ENCODE results near the gene RNFT2. TPM values are rescaled to one million over a fixed set of nuclear protein-coding genes. Genes with fewer than 3 reads are reported as not detected.

RNFT2 gene
- total RNA-seq, 1 donor from 2014 or later, result 9.6 TPM

DNA sequence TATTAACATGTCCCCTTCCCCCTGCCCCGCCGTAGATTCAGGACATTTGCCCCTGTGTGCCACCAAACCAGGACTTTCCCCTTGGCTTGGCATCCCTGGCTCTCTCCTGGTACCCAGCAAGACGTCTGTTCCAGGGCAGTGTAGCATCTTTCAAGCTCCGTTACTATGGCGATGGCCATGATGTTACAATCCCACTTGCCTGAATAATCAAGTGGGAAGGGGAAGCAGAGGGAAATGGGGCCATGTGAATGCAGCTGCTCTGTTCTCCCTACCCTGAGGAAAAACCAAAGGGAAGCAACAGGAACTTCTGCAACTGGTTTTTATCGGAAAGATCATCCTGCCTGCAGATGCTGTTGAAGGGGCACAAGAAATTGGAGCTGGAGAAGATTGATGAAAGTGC lies 114.2 kb downstream of the RNFT2 start:
- H3K36me3 Mint-ChIP-seq (ENCODE audit: unreplicated experiment), result no peaks in the 10 kb centered on the region
- peaks cover 10% of the 10 kb centered on the region for H3K27me3 Mint-ChIP-seq (ENCODE audit: unreplicated experiment)
- no peak overlapping the region for H3K4me3 Mint-ChIP-seq (ENCODE audit: unreplicated experiment)
- no peak overlapping the region for H3K27ac Mint-ChIP-seq (ENCODE audit: unreplicated experiment)
- TF ChIP-seq, protein P1, sequence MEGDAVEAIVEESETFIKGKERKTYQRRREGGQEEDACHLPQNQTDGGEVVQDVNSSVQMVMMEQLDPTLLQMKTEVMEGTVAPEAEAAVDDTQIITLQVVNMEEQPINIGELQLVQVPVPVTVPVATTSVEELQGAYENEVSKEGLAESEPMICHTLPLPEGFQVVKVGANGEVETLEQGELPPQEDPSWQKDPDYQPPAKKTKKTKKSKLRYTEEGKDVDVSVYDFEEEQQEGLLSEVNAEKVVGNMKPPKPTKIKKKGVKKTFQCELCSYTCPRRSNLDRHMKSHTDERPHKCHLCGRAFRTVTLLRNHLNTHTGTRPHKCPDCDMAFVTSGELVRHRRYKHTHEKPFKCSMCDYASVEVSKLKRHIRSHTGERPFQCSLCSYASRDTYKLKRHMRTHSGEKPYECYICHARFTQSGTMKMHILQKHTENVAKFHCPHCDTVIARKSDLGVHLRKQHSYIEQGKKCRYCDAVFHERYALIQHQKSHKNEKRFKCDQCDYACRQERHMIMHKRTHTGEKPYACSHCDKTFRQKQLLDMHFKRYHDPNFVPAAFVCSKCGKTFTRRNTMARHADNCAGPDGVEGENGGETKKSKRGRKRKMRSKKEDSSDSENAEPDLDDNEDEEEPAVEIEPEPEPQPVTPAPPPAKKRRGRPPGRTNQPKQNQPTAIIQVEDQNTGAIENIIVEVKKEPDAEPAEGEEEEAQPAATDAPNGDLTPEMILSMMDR (IDR thresholded peaks at IDR 0.05), result no peak
- DNase-seq (ENCODE audit: extremely low spot score, unreplicated experiment), result no peak
- no peaks in the 10 kb centered on the region for H3K4me1 Mint-ChIP-seq (ENCODE audit: unreplicated experiment)
- H3K9me3 Mint-ChIP-seq (ENCODE audit: unreplicated experiment), result no peaks in the 10 kb centered on the region

DNA sequence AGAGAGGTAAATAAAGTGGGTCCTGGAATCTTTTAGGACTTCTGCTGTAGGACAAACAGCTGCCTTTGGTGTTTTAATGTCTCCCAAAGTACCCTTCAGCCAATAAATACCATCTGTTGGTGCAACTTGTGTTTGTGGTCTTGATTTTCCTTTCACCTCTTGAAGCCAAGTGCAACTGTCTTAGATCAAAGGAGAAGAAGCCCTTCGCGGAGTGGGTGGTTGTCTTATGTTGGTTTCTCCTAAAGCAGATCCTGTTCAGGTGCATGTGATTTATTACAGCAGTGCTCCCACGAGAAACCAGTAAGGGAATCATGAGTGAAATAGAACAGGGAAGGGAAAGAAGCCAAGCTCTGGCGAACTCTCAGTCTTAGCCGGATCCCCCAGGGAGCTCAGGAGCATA lies 115.4 kb downstream of the RNFT2 start:
- no peaks in the 10 kb centered on the region for H3K36me3 Mint-ChIP-seq (ENCODE audit: unreplicated experiment)
- no peaks in the 10 kb centered on the region for H3K4me1 Mint-ChIP-seq (ENCODE audit: unreplicated experiment)
- TF ChIP-seq, protein P1 (IDR thresholded peaks at IDR 0.05), result no peak
- H3K27me3 Mint-ChIP-seq (ENCODE audit: unreplicated experiment), result peaks cover 20% of the 10 kb centered on the region
- no peaks in the 10 kb centered on the region for H3K9me3 Mint-ChIP-seq (ENCODE audit: unreplicated experiment)
- DNase-seq (ENCODE audit: extremely low spot score, unreplicated experiment), result no peak
- no peak overlapping the region for H3K4me3 Mint-ChIP-seq (ENCODE audit: unreplicated experiment)
- H3K27ac Mint-ChIP-seq (ENCODE audit: unreplicated experiment), result no peak overlapping the region

DNA sequence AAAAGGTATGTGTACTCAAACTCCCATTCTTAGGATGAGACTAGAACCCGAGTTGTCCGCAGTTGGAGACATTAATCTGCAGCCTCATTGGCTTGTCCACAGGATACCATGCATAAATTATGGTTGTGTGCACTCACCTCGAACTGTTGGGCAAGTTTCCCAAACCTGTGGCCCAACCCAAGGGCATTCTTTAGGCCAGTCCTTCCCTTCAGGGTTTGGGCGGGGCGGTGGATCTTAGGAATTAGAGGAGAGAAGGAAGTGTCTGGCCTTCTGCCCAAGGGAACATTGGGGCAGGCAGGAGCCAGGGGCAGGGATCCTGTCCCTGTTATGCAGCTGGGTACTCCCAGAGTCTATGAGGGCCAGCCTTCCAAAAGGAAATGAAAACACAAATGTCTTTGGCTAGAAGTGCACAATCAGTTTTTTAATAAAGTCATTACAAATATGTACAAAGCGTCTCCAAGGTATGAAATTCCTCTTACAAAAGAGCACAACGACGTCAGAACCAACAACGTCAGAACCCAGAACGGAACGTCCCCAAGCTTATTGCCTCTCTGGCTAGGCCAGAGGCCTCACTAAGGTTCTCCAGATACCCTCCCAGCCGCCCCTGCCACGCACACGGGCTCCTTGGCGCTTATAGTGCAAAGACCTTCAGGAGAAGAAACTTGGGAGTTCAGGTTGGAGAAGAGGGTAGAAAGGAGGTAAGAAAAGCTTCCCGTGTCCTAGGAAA lies 117.8 kb downstream of the RNFT2 start:
- no peak for DNase-seq (ENCODE audit: extremely low spot score, unreplicated experiment)
- Mint-ChIP-seq H3K9me3 (ENCODE audit: unreplicated experiment) (no peaks in the 10 kb centered on the region), H3K27ac (ENCODE audit: unreplicated experiment) (no peak overlapping the region), H3K4me1 (ENCODE audit: unreplicated experiment) (peaks cover 2% of the 10 kb centered on the region), H3K27me3 (ENCODE audit: unreplicated experiment) (peaks cover 34% of the 10 kb centered on the region), H3K36me3 (ENCODE audit: unreplicated experiment) (no peaks in the 10 kb centered on the region), H3K4me3 (ENCODE audit: unreplicated experiment) (no peak overlapping the region)
- TF ChIP-seq, protein P1 (IDR thresholded peaks at IDR 0.05), result no peak

DNA sequence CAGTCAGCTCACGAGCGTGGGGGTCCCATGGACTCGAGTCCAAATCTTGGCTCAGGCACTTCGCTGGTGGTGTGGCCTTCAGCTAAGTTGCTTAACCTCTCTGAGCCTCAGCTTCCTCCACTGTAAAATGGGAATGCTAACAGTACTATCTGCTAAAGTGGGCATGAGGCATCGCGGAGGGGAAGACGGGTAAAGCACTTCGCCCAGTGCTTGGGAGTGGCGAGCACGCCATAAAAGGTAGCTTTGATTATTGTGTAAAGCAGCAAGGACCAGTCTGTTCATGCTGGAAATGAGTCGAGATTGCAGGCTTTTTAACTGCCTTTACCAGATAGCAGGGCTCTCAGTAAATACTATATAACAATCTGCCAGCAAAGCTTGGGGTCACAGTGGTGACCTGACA lies 118.6 kb downstream of the RNFT2 start:
- TF ChIP-seq, protein P1 (IDR thresholded peaks at IDR 0.05), result no peak
- no peak overlapping the region for H3K4me3 Mint-ChIP-seq (ENCODE audit: unreplicated experiment)
- peaks cover 35% of the 10 kb centered on the region for H3K27me3 Mint-ChIP-seq (ENCODE audit: unreplicated experiment)
- DNase-seq (ENCODE audit: extremely low spot score, unreplicated experiment), result no peak
- no peak overlapping the region for H3K27ac Mint-ChIP-seq (ENCODE audit: unreplicated experiment)
- H3K36me3 Mint-ChIP-seq (ENCODE audit: unreplicated experiment), result no peaks in the 10 kb centered on the region
- peaks cover 7% of the 10 kb centered on the region for H3K4me1 Mint-ChIP-seq (ENCODE audit: unreplicated experiment)
- no peaks in the 10 kb centered on the region for H3K9me3 Mint-ChIP-seq (ENCODE audit: unreplicated experiment)

DNA sequence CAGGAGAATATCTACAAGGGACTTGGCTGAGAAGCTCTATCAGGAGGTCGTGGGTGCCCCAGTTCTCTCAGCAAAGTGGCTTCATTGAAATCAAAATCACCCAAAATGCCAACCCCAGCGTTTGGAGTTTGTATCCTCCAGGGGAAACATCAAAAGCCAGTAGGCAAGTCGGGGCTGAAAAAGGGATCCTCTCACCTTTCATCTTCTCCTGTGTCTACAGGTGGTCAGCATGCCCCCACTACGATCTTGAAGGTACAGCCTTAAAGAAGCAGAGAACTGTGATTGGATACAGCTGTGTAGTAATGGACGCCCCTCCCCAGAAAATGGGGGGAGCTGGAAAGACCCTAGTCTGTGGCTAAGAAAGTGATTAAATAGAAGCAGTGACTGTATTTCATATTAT lies 121.0 kb downstream of the RNFT2 start:
- H3K36me3 Mint-ChIP-seq (ENCODE audit: unreplicated experiment), result no peaks in the 10 kb centered on the region
- no peak for DNase-seq (ENCODE audit: extremely low spot score, unreplicated experiment)
- no peaks in the 10 kb centered on the region for H3K9me3 Mint-ChIP-seq (ENCODE audit: unreplicated experiment)
- peaks cover 9% of the 10 kb centered on the region for H3K4me1 Mint-ChIP-seq (ENCODE audit: unreplicated experiment)
- H3K27me3 Mint-ChIP-seq (ENCODE audit: unreplicated experiment), result peaks cover 27% of the 10 kb centered on the region
- no peak overlapping the region for H3K4me3 Mint-ChIP-seq (ENCODE audit: unreplicated experiment)
- no peak overlapping the region for H3K27ac Mint-ChIP-seq (ENCODE audit: unreplicated experiment)
- TF ChIP-seq, protein P1 (IDR thresholded peaks at IDR 0.05), result no peak

Measured in osteocyte (in vitro differentiated cells).